GM23248 (cell line): ENCODE data around the gene TAF11L3.
"Not testable (repeated sequence)": the region's sequence is repeated elsewhere in the genome, so short reads cannot be mapped to it uniquely, and the experiment has no call there.

Source experiments
- EZH2 ChIP-seq: fragments of 200-600 bp; sonication (generic); IDR thresholded peaks from 2 replicates; pipeline ENCODE4 v1.6.1; 2018; ENCODE audit warnings: antibody characterized with exemption, mild to moderate bottlenecking; ENCODE audit not compliant: insufficient read depth, poor library complexity, severe bottlenecking
- EZH2phosphoT487 ChIP-seq: fragments of 200-600 bp; sonication (generic); IDR thresholded peaks from 2 replicates; pipeline ENCODE4 v1.6.1; 2018; ENCODE audit warnings: antibody characterized with exemption, moderate library complexity, mild to moderate bottlenecking, low read depth; ENCODE audit not compliant: insufficient read depth

- TF ChIP-seq EZH2phosphoT487, EZH2: not testable (repeated sequence)
Observed at GRCh38 chr5:17475064-17475463, 43.1 kb upstream of the TAF11L3 start.
